Subcutaneous adipose tissue (tissue), 4 donors: Measurements from ENCODE around the gene GRPR. TPM values are rescaled to one million over a fixed set of nuclear protein-coding genes. Genes with fewer than 3 reads are reported as not detected.

Experiments used
- total RNA-seq, 4 donors: library from RNA; depleted of rRNA; stranded (reverse); fragments of >200 nt; gene quantifications; one replicate each; pipeline ENCODE4 v1.1.0, GENCODE V29; 2016
- TF ChIP-seq, protein P1 (sequence below): fragments of 450-650 bp; IDR thresholded peaks from one replicate; pipeline ENCODE4 v1.5.1; 2016; ENCODE audit warnings: low read depth, mild to moderate bottlenecking, control low read depth, antibody characterized with exemption, moderate library complexity

GRPR gene
- total RNA-seq, 4 donors from 2014 or later, result not detected

DNA sequence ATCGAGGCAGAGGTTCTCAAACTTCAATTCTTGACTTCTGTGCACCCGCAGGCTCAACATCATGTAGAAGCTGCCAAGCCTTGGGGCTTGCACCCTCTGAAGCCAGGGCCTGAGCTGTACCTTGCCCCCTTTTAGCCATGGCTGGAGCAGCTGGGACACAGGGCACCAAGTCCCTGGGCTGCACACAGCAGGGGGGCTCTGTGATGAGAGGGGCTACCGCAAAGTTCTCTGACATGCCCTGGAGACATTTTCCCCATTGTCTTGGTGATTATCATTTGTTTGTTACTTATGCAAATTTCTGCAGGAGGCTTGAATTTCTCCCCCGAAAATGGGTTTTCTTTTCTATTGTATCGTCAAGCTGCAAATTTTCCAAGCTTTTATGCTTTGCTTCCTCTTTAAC, 39.0 kb downstream of the GRPR start:
- TF ChIP-seq, protein P1, sequence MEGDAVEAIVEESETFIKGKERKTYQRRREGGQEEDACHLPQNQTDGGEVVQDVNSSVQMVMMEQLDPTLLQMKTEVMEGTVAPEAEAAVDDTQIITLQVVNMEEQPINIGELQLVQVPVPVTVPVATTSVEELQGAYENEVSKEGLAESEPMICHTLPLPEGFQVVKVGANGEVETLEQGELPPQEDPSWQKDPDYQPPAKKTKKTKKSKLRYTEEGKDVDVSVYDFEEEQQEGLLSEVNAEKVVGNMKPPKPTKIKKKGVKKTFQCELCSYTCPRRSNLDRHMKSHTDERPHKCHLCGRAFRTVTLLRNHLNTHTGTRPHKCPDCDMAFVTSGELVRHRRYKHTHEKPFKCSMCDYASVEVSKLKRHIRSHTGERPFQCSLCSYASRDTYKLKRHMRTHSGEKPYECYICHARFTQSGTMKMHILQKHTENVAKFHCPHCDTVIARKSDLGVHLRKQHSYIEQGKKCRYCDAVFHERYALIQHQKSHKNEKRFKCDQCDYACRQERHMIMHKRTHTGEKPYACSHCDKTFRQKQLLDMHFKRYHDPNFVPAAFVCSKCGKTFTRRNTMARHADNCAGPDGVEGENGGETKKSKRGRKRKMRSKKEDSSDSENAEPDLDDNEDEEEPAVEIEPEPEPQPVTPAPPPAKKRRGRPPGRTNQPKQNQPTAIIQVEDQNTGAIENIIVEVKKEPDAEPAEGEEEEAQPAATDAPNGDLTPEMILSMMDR, result no peak

DNA sequence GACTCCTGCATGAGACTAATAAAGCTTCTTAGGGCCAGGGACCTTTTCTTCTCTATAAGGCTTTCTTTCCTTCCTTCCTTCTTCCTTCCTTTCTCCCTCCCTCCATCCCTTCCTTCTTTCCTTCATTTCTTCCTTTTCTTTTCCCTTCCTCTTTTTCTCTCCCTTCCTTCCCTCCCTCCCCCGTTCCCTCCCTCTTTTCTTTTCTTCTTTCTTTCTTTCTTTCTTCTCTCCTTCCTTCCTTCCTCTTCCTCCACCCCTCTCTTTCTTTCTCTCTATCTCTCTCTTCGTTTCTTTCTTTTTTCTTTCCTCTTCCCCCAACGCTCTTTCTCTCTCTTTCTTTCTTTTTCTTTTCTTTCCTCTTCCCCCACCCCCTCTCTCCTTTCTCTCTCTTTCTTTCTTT, 41.4 kb downstream of the GRPR start:
- TF ChIP-seq, protein P1, result no peak

- TF ChIP-seq, protein P1, result no peak
Observed at GRCh38 chrX:16167181-16167580, 43.8 kb downstream of the GRPR start, which contains the start of gene MAGEB17. MAGEB17 (plus strand) TSS chrX:16167481; CDS start chrX:16170383, 2,902 bp downstream.

- TF ChIP-seq, protein P1, result no peak
Observed at GRCh38 chrX:16171039-16171438, 47.7 kb downstream of the GRPR start.

DNA sequence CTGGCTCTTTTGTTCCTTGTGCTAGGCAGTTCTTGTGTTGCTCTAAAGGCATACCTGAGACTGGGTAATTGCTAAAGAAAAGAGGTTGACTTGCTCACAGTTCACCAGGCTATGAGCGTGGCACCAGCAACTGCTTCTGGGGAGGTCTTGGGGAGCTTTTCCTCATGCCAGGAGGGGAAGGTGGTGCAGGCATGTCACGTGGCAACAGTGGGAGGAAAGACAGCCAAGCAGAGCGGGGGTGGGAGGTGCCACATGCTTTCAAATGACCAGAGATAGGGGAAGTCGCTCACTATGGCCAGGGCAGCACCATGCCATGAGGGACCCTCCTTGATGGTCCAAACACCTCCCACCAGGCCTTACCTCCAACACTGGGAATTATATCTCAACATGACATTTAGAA, 48.6 kb downstream of the GRPR start:
- TF ChIP-seq, protein P1, result no peak

- TF ChIP-seq, protein P1, result no peak
Observed at GRCh38 chrX:16172391-16172790, 49.0 kb downstream of the GRPR start.

DNA sequence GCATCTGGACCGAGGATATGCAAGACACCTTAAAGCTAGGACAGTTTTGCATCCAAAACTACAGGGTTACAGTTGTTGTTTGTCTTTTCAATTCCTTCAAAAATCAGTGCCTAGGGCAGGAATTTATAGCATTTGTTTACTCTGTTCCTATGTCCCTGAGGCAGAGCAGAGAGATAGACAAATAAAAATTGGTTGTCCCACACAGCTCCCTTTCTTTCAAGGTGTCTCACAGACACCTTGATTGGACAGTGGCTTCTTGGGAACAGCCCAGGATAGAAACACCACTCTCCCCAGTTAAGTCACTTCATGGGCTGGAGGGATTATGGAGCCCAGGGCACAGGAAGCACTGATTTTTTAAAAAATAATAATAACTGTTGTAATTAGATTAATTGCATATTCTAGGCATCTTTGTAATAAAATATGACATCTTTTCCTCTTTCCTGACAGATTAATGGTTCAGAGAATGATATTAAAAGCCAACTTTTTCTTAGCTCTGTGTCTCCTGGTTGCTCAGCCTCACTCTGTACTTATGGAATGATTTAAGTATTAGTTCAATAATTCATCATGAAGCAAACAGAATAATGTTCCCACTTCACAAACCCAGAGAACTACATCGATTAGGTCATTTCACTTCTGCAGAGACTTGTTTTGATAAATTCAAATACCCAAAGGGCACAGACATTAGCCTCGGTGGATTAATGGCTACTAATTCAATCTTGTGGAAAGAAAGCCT, 52.1 kb downstream of the GRPR start:
- TF ChIP-seq, protein P1, result no peak
